OCI-LY1 (cell line): ENCODE data around the gene WBP1L.

ENCODE experiments used
- CTCF ChIP-seq: fragments of 200-600 bp; sonication (generic), shearing (Covaris generic); IDR thresholded peaks from 2 replicates; pipeline ENCODE4 v1.5.1; 2017; ENCODE audit warnings: mild to moderate bottlenecking, antibody characterized with exemption, low read length, moderate library complexity, mixed read lengths
- EZH2 ChIP-seq: fragments of 200-600 bp; sonication (generic), shearing (Covaris generic); IDR thresholded peaks from 2 replicates; pipeline ENCODE4 v1.8.0; 2017; ENCODE audit warnings: borderline replicate concordance, mixed run types, mild to moderate bottlenecking, antibody characterized with exemption, low read length, moderate library complexity, mixed read lengths

GRCh38 chr10:102780527-102780808 is 36.7 kb downstream of the WBP1L start:
- TF ChIP-seq CTCF: no peak
- no peak for TF ChIP-seq EZH2
